NCI-H2196 treated with DMSO at 0.1 percent for 48 hours (cell line): ENCODE measurements around the gene NHERF1.

Experiments
- DNase-seq: peaks from one replicate; lab custom pipeline; 2025; ENCODE audit not compliant: unreplicated experiment; lab: John Stamatoyannopoulos, UW

The NHERF1 gene

GRCh38 chr17:74748279-74748528 lies 224 bp upstream of the NHERF1 start:
- DNase-seq: peak; percentile 87

- DNase-seq: no peak
Measured at GRCh38 chr17:74749279-74750038, 1.0 kb downstream of the NHERF1 start.

GRCh38 chr17:74750039-74750326 lies 1.6 kb downstream of the NHERF1 start:
- DNase-seq: no peak

DNA sequence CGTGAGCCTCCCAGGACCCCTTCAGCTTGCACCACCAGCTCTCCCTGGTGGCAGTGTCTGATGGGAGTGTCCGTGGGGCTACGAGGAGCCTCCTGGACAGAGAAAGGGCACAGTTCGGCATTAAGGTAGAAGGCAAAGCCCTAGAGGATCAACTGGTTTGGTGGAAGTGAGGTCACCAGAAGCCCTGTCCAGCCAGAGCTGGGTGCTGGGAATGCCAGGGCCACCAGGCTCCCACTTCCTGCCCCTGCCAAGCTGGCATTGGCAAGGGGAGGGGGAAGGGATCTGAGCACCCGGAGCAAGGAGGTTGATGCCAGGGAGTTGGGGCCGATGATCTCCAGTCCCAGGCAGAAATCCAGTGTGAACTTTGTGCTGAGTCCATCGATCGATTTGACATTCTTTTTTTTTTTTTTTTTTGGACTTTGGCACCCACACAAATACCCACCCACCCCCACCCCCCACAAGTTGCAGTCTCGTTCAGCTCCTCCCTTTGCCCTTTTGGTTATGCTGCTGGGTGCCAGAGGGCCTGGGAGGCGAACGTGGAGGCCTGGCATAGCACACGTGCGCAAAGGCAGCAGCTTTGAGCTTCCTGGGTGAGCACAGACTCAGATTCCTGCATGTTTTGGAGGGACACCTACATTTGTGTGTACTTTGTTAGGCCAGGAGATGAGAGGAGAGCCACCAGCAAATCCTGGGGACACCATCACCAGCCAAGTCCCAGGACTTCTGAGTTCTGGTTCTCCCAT lies 2.1 kb downstream of the NHERF1 start:
- no peak for DNase-seq

DNA sequence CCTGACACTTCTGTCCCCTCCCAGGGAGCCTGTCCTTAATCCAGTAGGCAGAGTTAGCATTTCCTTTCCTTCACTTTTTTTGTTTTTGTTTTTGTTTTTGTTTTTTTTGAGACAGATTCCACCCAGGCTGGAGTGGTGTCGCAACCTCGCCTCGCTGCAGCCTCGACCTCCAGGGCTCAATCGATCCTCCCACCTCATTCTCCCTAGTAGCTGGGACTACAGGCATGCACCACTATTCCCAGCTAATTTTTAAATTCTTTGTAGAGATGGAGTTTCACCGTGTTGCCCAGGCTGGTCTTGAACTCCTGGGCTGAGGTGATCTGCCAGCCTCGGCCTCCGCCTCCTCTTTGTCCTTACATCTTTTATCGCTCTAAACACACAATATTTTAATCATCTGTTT lies 4.0 kb downstream of the NHERF1 start:
- DNase-seq: no peak

- no peak for DNase-seq
Measured at GRCh38 chr17:74752822-74753401, 4.5 kb downstream of the NHERF1 start.

DNA sequence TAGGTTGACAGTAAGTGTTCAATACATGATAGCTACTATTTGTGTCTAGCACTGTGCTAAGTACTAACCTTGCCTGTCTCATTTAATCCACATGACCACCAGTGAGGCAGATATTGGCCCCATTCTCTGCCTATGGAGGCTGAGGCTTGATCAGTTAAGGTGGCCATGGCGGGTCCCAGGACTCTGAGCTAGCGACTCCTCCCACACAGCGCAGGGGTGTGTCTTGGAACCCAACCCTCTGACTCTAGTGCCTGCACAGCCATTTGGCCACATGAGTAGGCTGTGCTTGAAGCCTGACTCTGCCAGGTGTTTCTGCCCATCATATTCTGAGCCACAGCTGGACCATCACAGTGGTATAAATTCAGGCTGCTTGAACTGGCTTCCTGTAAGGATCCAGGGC lies 6.4 kb downstream of the NHERF1 start:
- DNase-seq: no peak

- no peak for DNase-seq
Measured at GRCh38 chr17:74755533-74755932, 7.1 kb downstream of the NHERF1 start.

DNA sequence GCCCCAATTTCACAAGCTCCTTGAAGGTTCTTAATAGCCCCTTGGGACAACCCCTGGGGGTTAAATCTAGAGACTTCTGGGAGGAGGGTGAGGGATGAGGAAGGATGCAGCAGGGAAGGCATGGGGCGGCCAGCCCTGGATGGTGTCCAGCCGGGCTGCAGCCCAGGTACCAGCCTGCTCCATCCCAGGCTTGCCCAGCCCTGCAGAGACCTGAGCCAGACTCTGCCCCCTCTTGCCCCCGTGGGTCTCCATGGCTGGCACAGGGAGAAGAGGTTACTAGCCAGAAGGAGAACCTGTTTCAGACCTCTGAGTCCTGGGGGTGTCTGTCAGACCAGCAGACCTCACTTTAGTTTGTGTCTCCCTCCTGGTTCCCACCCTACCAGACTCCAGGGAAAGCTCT lies 8.5 kb downstream of the NHERF1 start:
- no peak for DNase-seq

DNA sequence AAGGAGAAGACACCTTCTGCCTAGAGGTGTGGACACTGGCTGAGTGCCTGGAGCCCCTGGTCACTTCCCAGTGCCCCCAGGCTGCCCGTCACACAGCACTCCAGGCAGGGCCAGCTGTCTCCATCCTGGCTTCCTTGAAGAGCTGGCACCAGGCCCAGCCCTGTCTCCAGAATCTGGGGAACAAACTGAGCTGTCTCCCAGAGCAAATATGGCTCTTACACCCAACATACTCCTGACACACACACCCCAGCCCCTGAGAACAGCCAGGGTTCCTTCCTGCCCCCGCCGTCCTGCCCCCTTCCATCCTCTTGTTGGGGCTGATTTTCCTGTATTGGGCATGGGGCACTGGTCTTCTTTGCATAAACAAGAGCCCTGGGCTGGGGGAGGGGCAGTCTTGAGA lies 9.1 kb downstream of the NHERF1 start:
- DNase-seq: no peak

- DNase-seq: no peak
Measured at GRCh38 chr17:74757931-74758847, 9.8 kb downstream of the NHERF1 start.

DNA sequence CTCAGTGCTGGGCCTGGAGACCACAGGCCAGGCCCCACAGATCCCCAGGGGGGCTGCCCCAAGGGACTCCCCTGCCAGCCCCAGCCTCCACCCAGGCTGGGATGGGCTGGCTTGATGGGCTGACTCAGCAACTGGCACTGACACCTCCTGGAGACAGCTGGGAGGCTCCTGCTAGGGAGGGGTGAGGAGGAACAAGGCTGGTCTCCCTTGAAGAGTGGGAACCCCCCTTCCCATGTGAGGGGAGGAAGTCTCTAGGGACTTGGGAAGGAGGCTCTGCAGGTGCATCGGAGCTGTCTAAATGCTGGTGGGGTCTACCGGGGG lies 10.4 kb downstream of the NHERF1 start:
- DNase-seq: no peak

DNA sequence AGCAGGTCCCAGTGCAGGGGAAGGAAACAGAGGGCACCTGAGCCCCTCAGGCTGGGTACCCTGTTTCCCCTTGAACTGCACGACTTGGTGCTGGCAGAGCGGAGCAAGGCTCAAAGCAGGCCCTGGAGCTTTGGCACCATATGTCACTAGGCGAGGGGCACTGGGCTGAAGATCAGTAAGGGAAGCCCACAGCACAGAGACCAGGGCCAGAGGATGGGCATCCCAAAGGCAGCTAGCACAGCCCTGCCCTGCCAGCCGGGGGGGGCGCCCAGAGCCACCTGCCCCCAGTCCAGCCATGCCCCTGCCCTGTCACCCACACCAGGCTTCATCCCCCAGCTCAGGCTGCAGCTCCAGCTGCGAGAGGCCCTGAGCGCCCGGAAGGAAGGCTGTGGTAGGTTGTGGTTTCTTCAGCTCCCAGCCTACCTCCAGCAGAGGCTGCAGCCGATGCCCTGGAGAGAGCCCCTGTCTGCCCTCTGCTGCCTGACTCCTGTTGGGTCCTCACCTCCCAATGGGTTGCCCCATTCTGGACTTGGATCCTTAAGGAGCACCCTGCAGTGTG lies 10.9 kb downstream of the NHERF1 start:
- no peak for DNase-seq

- no peak for DNase-seq
Measured at GRCh38 chr17:74759941-74760340, 11.5 kb downstream of the NHERF1 start.

- DNase-seq: no peak
Measured at GRCh38 chr17:74760404-74761105, 12.1 kb downstream of the NHERF1 start.

DNA sequence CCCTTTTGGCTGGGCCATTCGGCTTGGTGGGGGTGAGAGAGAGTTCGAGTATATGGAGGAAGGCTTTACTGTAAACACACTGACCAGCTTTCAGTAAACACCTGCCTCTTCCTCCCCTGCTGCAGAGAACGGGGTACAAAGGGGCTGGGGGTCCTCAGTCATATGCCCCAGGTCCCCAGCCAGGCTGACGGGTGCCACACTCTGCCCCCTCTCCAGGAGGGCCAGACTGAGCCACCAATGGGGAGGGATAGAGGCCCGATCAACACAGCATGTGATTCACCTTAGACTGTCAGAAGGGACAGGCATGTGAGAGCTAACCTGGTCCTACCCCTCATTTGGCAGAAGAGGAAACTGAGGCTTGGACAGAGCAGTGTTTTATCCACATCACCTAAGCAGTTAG lies 13.0 kb downstream of the NHERF1 start:
- no peak for DNase-seq

GRCh38 chr17:74761931-74762330 lies 13.5 kb downstream of the NHERF1 start:
- DNase-seq: no peak

GRCh38 chr17:74763565-74764387 lies 15.3 kb downstream of the NHERF1 start:
- DNase-seq: no peak

GRCh38 chr17:74764751-74765286 lies 16.4 kb downstream of the NHERF1 start:
- no peak for DNase-seq

GRCh38 chr17:74766413-74766812 lies 18.0 kb downstream of the NHERF1 start:
- no peak for DNase-seq
